Measurements from ENCODE around the gene PEX10. TPM values are rescaled to one million over a fixed set of nuclear protein-coding genes. Genes with fewer than 3 reads are reported as not detected.
A peak's percentile ranks its signal among the peaks of the same experiment; 100 is the strongest.

The PEX10 gene
- total RNA-seq, 1 experiment from 2014 or later = 27.6 TPM

GRCh38 chr1:2404142-2404889 is 8.0 kb downstream of the PEX10 start:
- TF ChIP-seq EZH2 (IDR thresholded peaks at IDR 0.05; ENCODE audit: borderline replicate concordance, low read depth, low read length, poor library complexity, severe bottlenecking) (no peak), CTCF (conservative IDR thresholded peaks at IDR 0.05; ENCODE audit: low read depth, low read length) (no peak)
- H3K9me3 ChIP-seq (ENCODE audit: low read depth, low read length, poor library complexity, severe bottlenecking) = no peaks in the 10 kb centered on the region
- no peak overlapping the region for H3K4me3 ChIP-seq (ENCODE audit: low read depth, low read length, poor library complexity, severe bottlenecking)
- H3K27ac ChIP-seq (ENCODE audit: low read depth, low read length, poor library complexity, severe bottlenecking) = peak overlapping the region; percentile 5
- ChIA-PET CTCF (no interaction called here), POLR2A (ENCODE audit: low non-redundant PET) (no interaction called here)
- H3K27me3 ChIP-seq (replicated peaks; ENCODE audit: insufficient read depth, low read depth, low read length, poor library complexity) = no peaks in the 10 kb centered on the region
- DNase-seq (ENCODE audit: low spot score) = no peak
- H3K36me3 ChIP-seq (ENCODE audit: insufficient read depth, low read length, poor library complexity, severe bottlenecking) = peaks cover 63% of the 10 kb centered on the region
- H3K4me1 ChIP-seq (ENCODE audit: insufficient read depth, low read length, poor library complexity, severe bottlenecking) = no peaks in the 10 kb centered on the region
- intact Hi-C loops (cut with micrococcal nuclease; ENCODE audit: unreplicated experiment) = no loop called here
- no TSS peak for BruUV-seq (replicated peaks)

- Histone ChIP-seq H3K4me1 (ENCODE audit: insufficient read depth, low read length, poor library complexity, severe bottlenecking) (no peaks in the 10 kb centered on the region), H3K4me3 (ENCODE audit: low read depth, low read length, poor library complexity, severe bottlenecking) (no peak overlapping the region), H3K36me3 (ENCODE audit: insufficient read depth, low read length, poor library complexity, severe bottlenecking) (peaks cover 73% of the 10 kb centered on the region), H3K27ac (ENCODE audit: low read depth, low read length, poor library complexity, severe bottlenecking) (no peak overlapping the region), H3K9me3 (ENCODE audit: low read depth, low read length, poor library complexity, severe bottlenecking) (no peaks in the 10 kb centered on the region), H3K27me3 (replicated peaks; ENCODE audit: insufficient read depth, low read depth, low read length, poor library complexity) (no peaks in the 10 kb centered on the region)
- CTCF ChIA-PET = no interaction called here
- BruUV-seq (replicated peaks) = TSS peak; percentile 75
- POLR2A ChIA-PET (ENCODE audit: low non-redundant PET) = no interaction called here
- no peak for DNase-seq (ENCODE audit: low spot score)
- TF ChIP-seq CTCF (conservative IDR thresholded peaks at IDR 0.05; ENCODE audit: low read depth, low read length) = no peak
- no peak for TF ChIP-seq EZH2 (IDR thresholded peaks at IDR 0.05; ENCODE audit: borderline replicate concordance, low read depth, low read length, poor library complexity, severe bottlenecking)
- intact Hi-C loops (cut with micrococcal nuclease; ENCODE audit: unreplicated experiment) = no loop called here
Observed at GRCh38 chr1:2403273-2403672, 9.1 kb downstream of the PEX10 start.

GRCh38 chr1:2402420-2402819 is 9.9 kb downstream of the PEX10 start:
- no peak for DNase-seq (ENCODE audit: low spot score)
- H3K27ac ChIP-seq (ENCODE audit: low read depth, low read length, poor library complexity, severe bottlenecking) = no peak overlapping the region
- H3K4me1 ChIP-seq (ENCODE audit: insufficient read depth, low read length, poor library complexity, severe bottlenecking) = no peaks in the 10 kb centered on the region
- H3K4me3 ChIP-seq (ENCODE audit: low read depth, low read length, poor library complexity, severe bottlenecking) = no peak overlapping the region
- intact Hi-C loops (cut with micrococcal nuclease; ENCODE audit: unreplicated experiment) = no loop called here
- no peaks in the 10 kb centered on the region for H3K27me3 ChIP-seq (replicated peaks; ENCODE audit: insufficient read depth, low read depth, low read length, poor library complexity)
- H3K9me3 ChIP-seq (ENCODE audit: low read depth, low read length, poor library complexity, severe bottlenecking) = no peaks in the 10 kb centered on the region
- ChIA-PET CTCF (no interaction called here), POLR2A (ENCODE audit: low non-redundant PET) (interaction anchor here (0.6 kb wide), 1 partner anchor 1322 kb away, joined by 3 read pairs; no protein-coding TSS in a partner anchor)
- no TSS peak for BruUV-seq (replicated peaks)
- TF ChIP-seq CTCF (conservative IDR thresholded peaks at IDR 0.05; ENCODE audit: low read depth, low read length) (no peak), EZH2 (IDR thresholded peaks at IDR 0.05; ENCODE audit: borderline replicate concordance, low read depth, low read length, poor library complexity, severe bottlenecking) (no peak)
- H3K36me3 ChIP-seq (ENCODE audit: insufficient read depth, low read length, poor library complexity, severe bottlenecking) = peaks cover 78% of the 10 kb centered on the region

All from A673 (cell line).